Neutrophil (primary cell): Measurements from ENCODE around the gene STIM1.
"Not testable (repeated sequence)": the region's sequence is repeated elsewhere in the genome, so short reads cannot be mapped to it uniquely, and the experiment has no call there.

ENCODE experiments used
- H3K27ac ChIP-seq: fragments of 200-600 bp; sonication (generic); 2 replicates; pipeline ENCODE4 v1.5.1; 2016; ENCODE audit warnings: mild to moderate bottlenecking, moderate library complexity
- H3K27me3 ChIP-seq: fragments of 200-600 bp; sonication (generic); 2 replicates; pipeline ENCODE4 v1.6.0; 2016; ENCODE audit warnings: mild to moderate bottlenecking
- H3K36me3 ChIP-seq: fragments of 200-600 bp; sonication (generic); 2 replicates; pipeline ENCODE4 v1.5.1; 2017
- H3K4me1 ChIP-seq, 2 experiments: fragments of 200-600 bp in 1 of 2; sonication (generic) in 1 of 2; 1 replicate in 1 of 2; 2 replicates in 1 of 2; pipeline versions ENCODE4 v1.5.1 to v1.6.1; 2013 to 2016; ENCODE audit warnings: low read depth in 1 of 2, low read length in 1 of 2, mild to moderate bottlenecking in 1 of 2, moderate library complexity in 1 of 2; ENCODE audit not compliant: control insufficient read depth in 1 of 2, insufficient read depth in 1 of 2
- H3K4me3 ChIP-seq, 2 experiments: fragments of 200-600 bp in 1 of 2; sonication (generic) in 1 of 2; 1 replicate in 1 of 2; 2 replicates in 1 of 2; pipeline ENCODE4 v1.5.1; 2013 to 2016; ENCODE audit warnings: low read depth in 1 of 2, low read length in 1 of 2, mild to moderate bottlenecking in 1 of 2, moderate library complexity in 1 of 2
- H3K9me3 ChIP-seq: fragments of 200-600 bp; sonication (generic); 2 replicates; pipeline ENCODE4 v1.5.1; 2016
- CTCF ChIP-seq: fragments of 200-600 bp; sonication (generic); IDR thresholded peaks from 2 replicates; pipeline ENCODE4 v1.5.1; 2016; ENCODE audit warnings: antibody characterized with exemption

The STIM1 gene

GRCh38 chr11:3810951-3811350 is 44.5 kb upstream of the STIM1 start:
- no peak overlapping the region for H3K27ac ChIP-seq
- no peak for TF ChIP-seq CTCF
- H3K9me3 ChIP-seq: no peaks in the 10 kb centered on the region
- H3K4me1 ChIP-seq: peaks cover 16% of the 10 kb centered on the region in 2 experiments
- H3K4me3 ChIP-seq: no peak overlapping the region
- H3K36me3 ChIP-seq: peaks cover 21% of the 10 kb centered on the region
- no peaks in the 10 kb centered on the region for H3K27me3 ChIP-seq

DNA sequence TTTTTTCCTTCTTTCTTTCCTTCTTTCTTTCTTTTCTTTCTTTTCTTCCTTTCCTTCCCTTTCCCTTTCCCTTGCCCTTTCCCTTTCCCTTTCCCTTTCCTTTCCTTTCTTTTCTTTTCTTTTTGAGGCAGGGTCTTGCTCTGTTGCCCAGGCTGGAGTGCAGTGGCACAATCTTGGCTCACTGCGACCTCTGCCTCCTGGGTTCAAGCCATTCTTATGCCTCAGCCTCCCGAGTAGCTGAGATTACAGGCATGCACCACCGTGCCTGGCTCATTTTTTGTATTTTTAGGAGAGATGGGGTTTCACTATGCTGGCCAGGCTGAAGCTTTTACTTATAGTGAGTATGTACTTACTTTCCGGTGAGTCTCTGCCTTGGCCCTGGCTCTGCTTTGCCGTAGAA is 40.6 kb upstream of the STIM1 start:
- H3K4me1 ChIP-seq, H3K9me3 ChIP-seq, H3K4me3 ChIP-seq, H3K27ac ChIP-seq, H3K27me3 ChIP-seq: not testable (repeated sequence)
- peaks cover 34% of the 10 kb centered on the region for H3K36me3 ChIP-seq

- Histone ChIP-seq H3K27ac (no peak overlapping the region), H3K4me1 (no peaks in the 10 kb centered on the region), H3K36me3 (peaks cover 33% of the 10 kb centered on the region), H3K4me3 (no peak overlapping the region), H3K9me3 (no peaks in the 10 kb centered on the region), H3K27me3 (no peaks in the 10 kb centered on the region)
- no peak for TF ChIP-seq CTCF
Observed at GRCh38 chr11:3815845-3816244, 39.6 kb upstream of the STIM1 start.

DNA sequence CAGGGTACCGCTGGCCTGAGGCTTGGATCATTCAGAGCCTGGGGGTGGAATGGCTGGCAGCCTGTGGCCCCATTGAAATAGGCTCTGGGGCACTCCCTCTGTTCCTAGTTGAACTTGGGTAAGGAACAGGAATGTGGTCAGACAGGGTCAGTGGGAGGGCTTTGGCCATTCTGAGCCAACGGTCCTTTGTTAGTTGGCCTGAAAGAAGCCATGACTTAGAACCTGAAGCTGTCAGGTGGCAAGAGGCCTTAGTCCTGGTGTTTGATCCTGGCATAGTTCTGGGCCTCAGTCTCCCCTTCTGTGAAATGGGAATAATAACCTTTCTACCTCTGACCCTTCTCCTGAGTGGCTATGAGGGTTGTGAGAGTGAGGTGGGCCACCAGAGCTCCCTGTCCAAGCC is 38.8 kb upstream of the STIM1 start:
- Histone ChIP-seq H3K4me3 (no peak overlapping the region), H3K4me1 (peaks cover 0 to 4% of the 10 kb centered on the region in 2 experiments), H3K9me3 (no peaks in the 10 kb centered on the region), H3K27ac (no peak overlapping the region), H3K36me3 (peaks cover 25% of the 10 kb centered on the region), H3K27me3 (no peaks in the 10 kb centered on the region)
- no peak for TF ChIP-seq CTCF

GRCh38 chr11:3817181-3817800 is 38.2 kb upstream of the STIM1 start:
- TF ChIP-seq CTCF: no peak
- H3K27me3 ChIP-seq: no peaks in the 10 kb centered on the region
- H3K4me3 ChIP-seq: no peak overlapping the region
- H3K36me3 ChIP-seq: peaks cover 22% of the 10 kb centered on the region
- H3K9me3 ChIP-seq: no peaks in the 10 kb centered on the region
- H3K27ac ChIP-seq: no peak overlapping the region
- H3K4me1 ChIP-seq: peaks cover 0 to 5% of the 10 kb centered on the region in 2 experiments

DNA sequence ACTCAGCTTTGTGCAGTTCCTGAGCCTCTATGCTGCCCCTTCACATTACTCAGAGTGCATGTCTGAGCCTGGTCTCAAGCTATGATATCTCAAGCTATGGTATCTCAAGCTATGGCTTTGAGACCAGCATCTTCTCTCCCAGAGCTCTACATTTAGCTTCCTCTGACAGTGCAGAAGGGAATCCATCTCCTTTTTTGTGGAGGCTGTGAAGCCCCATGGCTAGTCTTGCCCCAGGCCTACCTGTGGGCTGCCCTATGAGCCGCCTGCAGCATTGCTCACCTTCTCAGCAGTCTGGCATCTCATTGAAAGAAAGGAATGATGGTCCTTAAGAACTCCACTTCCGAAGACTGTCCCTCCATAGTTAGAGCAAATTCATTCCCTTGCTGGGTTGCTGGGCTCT is 34.5 kb upstream of the STIM1 start:
- no peak for TF ChIP-seq CTCF
- no peak overlapping the region for H3K4me3 ChIP-seq
- no peaks in the 10 kb centered on the region for H3K27me3 ChIP-seq
- H3K9me3 ChIP-seq: no peaks in the 10 kb centered on the region
- H3K36me3 ChIP-seq: peaks cover 28% of the 10 kb centered on the region
- H3K27ac ChIP-seq: no peak overlapping the region
- peaks cover 22 to 24% of the 10 kb centered on the region in 2 experiments for H3K4me1 ChIP-seq
